Cardiac fibroblast (primary cell): ENCODE results near the gene SCNN1A.

Source experiments
- DNase-seq, 2 donors: peaks; one replicate each; pipeline versions ENCODE4 v3.0.0 to v3.0.0-alpha.2; 2010; ENCODE audit warnings: low read depth in 2 of 2
- H3K4me3 ChIP-seq, 2 donors: replicated peaks in 1 of 2; 1 replicate in 1 of 2; 2 replicates in 1 of 2; pipeline ENCODE4 v1.5.1; 2011; ENCODE audit warnings: low read depth in 2 of 2, low read length in 2 of 2, mild to moderate bottlenecking in 2 of 2, moderate library complexity in 1 of 2
- TF ChIP-seq, protein P1 (sequence below): IDR thresholded peaks from one replicate; pipeline ENCODE4 v1.5.1; 2011; ENCODE audit warnings: low read depth, mild to moderate bottlenecking, low read length, inconsistent platforms

Gene SCNN1A

GRCh38 chr12:6336889-6337853 is 38.2 kb downstream of the SCNN1A start:
- DNase-seq = peak; percentile 15 to 43
- peak overlapping the region; percentile 99 to 100 for H3K4me3 ChIP-seq
- TF ChIP-seq, protein P1, sequence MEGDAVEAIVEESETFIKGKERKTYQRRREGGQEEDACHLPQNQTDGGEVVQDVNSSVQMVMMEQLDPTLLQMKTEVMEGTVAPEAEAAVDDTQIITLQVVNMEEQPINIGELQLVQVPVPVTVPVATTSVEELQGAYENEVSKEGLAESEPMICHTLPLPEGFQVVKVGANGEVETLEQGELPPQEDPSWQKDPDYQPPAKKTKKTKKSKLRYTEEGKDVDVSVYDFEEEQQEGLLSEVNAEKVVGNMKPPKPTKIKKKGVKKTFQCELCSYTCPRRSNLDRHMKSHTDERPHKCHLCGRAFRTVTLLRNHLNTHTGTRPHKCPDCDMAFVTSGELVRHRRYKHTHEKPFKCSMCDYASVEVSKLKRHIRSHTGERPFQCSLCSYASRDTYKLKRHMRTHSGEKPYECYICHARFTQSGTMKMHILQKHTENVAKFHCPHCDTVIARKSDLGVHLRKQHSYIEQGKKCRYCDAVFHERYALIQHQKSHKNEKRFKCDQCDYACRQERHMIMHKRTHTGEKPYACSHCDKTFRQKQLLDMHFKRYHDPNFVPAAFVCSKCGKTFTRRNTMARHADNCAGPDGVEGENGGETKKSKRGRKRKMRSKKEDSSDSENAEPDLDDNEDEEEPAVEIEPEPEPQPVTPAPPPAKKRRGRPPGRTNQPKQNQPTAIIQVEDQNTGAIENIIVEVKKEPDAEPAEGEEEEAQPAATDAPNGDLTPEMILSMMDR = no peak

- peak overlapping the region; percentile 99 to 100 for H3K4me3 ChIP-seq
- peak; percentile 100 for DNase-seq
- TF ChIP-seq, protein P1 = no peak
Observed at GRCh38 chr12:6336079-6336888, 39.1 kb downstream of the SCNN1A start.

DNA sequence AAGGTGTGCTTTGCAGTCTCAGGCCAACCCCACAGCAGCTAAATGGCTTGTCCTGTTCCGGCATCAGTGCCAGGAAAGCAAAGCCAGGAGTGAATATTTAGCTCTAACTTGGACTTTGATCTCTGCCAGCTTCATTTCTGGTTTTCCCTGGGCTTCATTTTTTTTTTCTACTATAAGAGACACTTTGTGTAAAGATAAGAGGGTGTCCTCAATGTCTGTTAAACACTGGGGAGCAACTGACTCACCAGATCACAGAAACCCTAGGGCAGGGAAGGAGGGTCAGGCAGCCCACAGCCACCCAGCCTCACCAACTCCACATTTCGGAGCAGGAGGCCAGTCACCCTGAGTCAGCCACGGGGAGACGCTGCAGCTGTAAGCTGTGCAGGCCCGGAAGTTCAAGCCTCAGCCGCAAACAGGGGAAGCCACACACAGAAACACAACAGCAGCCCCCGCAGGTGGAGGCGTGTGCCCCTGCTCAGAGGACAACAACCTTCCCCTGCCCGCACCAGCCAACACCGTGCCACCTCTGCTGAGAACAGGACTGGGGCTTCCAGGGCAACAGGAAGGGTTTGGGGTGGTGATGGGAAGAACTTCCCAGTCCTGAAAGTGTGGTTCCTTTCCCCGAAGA is 39.8 kb downstream of the SCNN1A start:
- DNase-seq = peak; percentile 88 to 92
- TF ChIP-seq, protein P1 = peak; percentile 59
- H3K4me3 ChIP-seq = peak overlapping the region; percentile 39 to 47

- TF ChIP-seq, protein P1 = no peak
- H3K4me3 ChIP-seq = peak overlapping the region; percentile 39 to 47
Observed at GRCh38 chr12:6334940-6335450, 40.4 kb downstream of the SCNN1A start.

GRCh38 chr12:6334359-6334758 is 41.0 kb downstream of the SCNN1A start:
- DNase-seq = no peak
- TF ChIP-seq, protein P1 = no peak
- H3K4me3 ChIP-seq = no peak overlapping the region

More at GRCh38 chr12:6334940-6335450, 40.4 kb downstream of the SCNN1A start:
- peak in 1 of 2 donors; percentile 29 for DNase-seq

DNA sequence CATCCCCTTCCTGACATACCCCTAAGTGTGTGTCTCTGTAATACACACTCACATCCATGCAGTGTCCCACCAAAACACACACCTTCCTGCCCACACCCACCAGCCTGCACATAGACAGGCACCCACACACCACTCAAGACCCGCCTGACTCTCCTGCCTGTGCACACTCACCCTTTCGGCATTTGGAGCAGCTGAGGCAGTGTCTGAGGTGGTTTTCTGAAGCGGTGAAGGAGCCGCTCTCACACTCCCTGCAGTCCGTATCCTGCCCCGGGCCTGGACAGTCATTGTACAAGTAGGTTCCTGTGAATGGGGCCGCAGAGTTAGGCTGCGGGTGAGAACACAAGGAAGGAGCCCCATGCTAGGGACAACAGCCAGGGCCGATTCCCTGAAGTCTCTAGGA is 41.8 kb downstream of the SCNN1A start:
- TF ChIP-seq, protein P1 = no peak
- peak in 1 of 2 donors; percentile 89 for DNase-seq
- H3K4me3 ChIP-seq = no peak overlapping the region
